GM19193 (cell line): ENCODE data around the gene GRM7.

Source experiments
- POLR2A ChIP-seq: IDR thresholded peaks from 4 replicates; pipeline ENCODE4 v1.6.1; 2011; ENCODE audit not compliant: insufficient read depth, insufficient read length; ENCODE audit errors: extremely low read depth

GRM7 gene

DNA sequence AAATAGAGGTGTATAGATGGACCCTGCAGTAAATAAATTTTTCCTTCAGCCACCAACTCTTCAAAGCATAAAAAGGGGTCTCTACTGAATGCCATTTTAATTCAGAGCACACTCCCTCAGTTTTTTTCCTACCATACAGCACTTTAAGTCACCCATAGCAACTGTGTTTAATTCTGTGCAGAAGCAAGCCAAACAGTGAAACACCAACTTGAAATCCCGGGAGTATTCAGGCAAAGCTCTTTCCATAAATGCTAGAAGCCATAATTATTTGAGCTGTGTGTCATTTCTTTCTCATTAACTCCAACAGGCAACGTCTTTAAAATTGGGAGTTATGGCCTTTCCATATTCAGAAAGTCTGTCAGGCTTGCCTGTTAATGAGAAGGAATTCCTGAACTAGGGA lies 562.1 kb downstream of the GRM7 start:
- TF ChIP-seq POLR2A: no peak

DNA sequence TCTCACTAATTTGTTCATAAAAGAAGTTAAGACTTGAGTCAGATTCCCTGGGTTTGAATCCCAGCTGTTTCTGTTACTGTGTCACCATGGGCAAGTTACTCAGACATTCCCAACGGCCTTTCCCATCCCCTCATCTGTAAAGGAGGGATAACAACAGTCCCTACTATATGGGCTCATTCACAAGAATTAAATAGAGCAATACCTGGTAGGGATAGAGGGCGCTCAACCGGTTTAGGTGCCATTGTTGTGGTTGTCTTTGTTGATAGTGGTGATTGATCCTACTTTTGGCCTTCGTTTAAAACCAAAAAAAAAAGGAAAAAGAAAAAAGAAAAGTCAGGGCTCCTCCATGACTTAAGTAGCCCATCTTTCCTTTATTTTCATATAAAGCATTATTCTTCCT lies 563.1 kb downstream of the GRM7 start:
- no peak for TF ChIP-seq POLR2A

- no peak for TF ChIP-seq POLR2A
These were observed 567.3 kb downstream of the GRM7 start for GRCh38 chr3:7428206-7428718.

DNA sequence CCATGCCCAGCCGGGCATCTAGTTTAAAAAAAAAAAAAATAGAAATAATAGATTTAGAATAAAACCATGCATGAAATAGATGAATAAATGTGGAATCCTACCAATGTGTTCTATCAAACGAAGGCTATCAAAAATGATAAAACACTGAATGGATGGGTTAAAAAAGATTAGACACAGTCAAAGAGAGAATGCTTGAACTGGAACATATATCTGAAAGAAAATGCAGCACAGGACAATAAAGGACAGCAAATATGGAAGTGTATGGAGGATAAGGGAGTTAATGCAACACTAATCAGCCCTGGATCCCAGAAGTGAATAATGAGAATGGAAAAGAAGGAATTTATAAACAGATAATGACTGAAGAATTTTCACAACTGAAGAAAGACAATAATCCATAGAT lies 571.7 kb downstream of the GRM7 start:
- TF ChIP-seq POLR2A: no peak

DNA sequence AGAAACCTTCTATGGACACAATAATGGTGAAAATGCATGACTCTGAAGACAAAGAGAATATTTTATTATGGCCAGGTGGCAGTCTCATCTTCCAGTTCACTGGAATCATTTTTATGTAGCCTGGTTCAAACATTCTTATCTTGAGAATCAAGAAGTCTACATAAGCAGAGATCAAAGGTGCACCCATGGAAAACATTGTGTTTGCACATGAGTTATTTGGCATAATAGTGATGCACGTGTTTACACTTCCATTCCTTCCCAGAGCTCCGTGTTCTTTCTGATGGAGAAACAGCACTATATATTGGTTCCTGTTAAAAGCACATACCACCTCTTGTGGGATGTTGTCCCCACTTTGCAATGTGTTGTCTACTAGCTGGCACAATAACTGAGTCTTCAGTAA lies 572.2 kb downstream of the GRM7 start:
- no peak for TF ChIP-seq POLR2A

GRCh38 chr3:7436542-7436941 lies 575.6 kb downstream of the GRM7 start:
- no peak for TF ChIP-seq POLR2A

DNA sequence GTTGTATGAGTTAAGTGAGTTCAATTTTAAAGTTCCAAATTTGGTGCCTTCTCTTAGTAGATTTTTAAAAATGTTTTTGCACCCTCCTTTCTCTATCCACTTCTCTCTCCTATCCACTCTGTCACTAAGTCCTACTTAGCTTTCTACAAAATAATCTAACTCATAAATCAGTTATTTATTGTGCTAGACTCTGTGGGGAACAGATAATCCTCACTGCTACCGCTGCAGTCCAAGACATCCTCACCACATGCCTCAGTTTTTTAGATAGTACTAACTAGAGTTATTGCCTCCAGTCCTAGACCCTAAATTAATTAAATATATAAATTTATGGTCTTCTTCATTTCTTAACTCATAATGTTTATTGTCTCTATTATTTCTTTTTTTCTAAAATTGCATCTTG lies 576.3 kb downstream of the GRM7 start:
- TF ChIP-seq POLR2A: no peak

- TF ChIP-seq POLR2A: no peak
These were observed 578.3 kb downstream of the GRM7 start for GRCh38 chr3:7439101-7439680.

DNA sequence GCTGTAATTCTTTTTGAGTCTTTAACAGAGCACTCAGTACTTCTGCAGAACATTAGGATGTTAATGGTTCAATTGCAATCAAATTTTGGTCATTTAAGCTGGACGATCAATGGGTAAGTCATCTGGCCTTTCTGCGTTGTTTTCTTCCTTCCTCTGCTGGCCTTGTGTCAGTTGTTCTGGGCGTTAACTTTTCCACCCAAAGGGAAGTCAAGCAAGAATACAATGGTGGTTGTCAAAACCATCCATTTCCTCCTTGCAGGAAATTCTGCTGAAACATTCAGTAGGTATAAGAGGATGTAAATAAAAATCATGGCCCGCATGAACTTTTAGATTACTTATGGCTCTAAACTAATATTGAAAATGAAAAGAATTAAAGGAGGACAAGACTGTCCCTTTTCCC lies 584.0 kb downstream of the GRM7 start:
- TF ChIP-seq POLR2A: no peak

DNA sequence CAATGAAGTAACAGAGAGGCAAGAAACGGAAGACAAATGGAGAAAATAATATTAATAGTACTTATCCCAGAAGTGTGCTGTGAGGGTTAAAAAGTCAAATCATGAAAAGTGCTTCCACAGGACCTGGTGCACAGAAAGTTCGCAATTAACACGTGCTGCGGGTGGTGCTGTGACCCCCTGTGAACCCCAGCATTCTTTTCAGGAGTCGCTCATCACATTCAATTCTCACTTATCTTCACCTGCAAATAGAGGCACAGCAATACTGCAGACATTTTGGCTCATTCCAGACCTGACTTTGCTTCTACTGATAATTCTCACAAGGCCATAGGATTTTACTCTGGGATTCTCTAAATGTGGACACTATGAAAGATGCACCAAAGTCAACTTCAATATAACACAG lies 584.4 kb downstream of the GRM7 start:
- no peak for TF ChIP-seq POLR2A

GRCh38 chr3:7447197-7447769 lies 586.4 kb downstream of the GRM7 start:
- no peak for TF ChIP-seq POLR2A

- TF ChIP-seq POLR2A: no peak
These were observed 595.5 kb downstream of the GRM7 start for GRCh38 chr3:7456386-7456785.

DNA sequence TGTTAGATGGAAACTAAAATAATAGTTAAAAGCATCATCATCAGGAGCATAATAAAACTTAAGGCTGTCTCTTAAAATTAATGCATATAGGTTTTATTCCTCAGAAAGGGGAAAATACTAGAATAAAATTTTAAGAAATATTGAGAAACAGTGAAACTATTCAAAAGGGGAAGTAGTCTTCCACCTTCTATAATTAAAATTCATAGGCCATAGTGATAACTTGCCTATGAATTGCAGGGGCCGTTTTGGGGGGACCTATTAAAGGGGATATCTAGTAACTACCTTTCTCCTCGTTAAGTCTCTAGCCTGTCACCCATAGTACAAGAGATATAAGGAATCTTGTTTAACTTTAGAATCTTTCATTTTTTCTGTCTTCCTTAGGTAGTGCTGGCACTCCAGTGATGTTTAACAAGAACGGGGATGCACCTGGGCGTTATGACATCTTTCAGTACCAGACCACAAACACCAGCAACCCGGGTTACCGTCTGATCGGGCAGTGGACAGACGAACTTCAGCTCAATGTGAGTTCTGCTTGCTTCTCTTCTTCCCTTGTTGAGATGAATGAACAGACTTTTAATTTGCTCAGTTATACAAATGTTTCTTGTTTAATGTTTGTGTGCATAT lies 600.4 kb downstream of the GRM7 start:
- TF ChIP-seq POLR2A: no peak

- no peak for TF ChIP-seq POLR2A
These were observed 609.0 kb downstream of the GRM7 start for GRCh38 chr3:7469866-7470265.

DNA sequence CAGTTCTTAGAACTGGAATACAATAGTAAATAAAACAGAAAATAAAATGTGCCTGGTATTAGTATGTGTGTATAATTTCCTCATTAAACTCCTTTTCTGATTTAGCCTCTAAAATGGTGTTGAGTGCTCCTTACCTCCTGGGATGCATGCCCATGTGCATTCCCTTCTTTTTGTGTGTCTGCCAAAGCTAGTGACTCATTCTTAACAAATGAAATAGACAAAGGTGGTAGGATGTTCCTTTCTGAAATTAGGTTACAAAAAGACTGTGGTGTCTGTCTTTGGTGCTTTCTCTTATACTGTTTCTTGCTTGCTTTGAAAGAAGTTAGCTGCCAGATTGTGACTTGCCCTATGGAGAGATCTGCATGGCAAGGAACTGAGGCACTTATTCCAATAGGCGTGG lies 623.7 kb downstream of the GRM7 start:
- TF ChIP-seq POLR2A: no peak

DNA sequence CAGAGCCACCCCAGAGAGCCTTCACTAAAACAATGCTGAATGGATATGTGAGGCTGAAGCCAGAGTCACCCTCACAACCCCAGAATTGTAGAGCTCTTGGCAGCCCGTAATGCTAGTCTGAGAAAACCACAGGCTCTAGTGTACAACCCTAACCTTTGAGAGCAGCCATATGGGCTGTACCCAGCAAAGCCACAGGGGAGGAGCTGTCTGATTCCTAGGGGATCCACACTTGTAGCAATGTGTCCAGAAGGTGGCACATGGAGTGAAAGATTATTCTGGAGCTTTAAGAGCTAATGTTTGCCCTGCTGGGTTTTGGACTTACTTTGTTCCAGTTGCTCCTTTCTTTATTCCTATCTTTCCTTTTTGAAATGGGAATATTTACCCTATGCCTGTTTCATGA lies 626.8 kb downstream of the GRM7 start:
- no peak for TF ChIP-seq POLR2A
